HL-60 (cell line): ENCODE data around the gene LRGUK.

Source experiments
- DNase-seq, 2 experiments: peaks; one replicate each; pipeline ENCODE4 v3.0.0-alpha.2; 2010 to 2020; ENCODE audit warnings: low read depth in 1 of 2, low spot score in 1 of 2
- H3K27ac ChIP-seq: fragments of 250-450 bp; sonication (Bioruptor Pico); replicated peaks from 2 replicates; pipeline ENCODE4 v1.5.1; 2020; ENCODE audit warnings: mild to moderate bottlenecking, moderate library complexity
- H3K27me3 ChIP-seq: fragments of 250-450 bp; sonication (Bioruptor Pico); 2 replicates; pipeline ENCODE4 v1.5.1; 2021; ENCODE audit warnings: mild to moderate bottlenecking, moderate library complexity; ENCODE audit not compliant: insufficient read depth, poor library complexity, severe bottlenecking
- H3K4me3 ChIP-seq: replicated peaks from 2 replicates; pipeline ENCODE4 v1.5.1; 2011; ENCODE audit warnings: mild to moderate bottlenecking, control low read depth, low read length; ENCODE audit not compliant: insufficient read depth
- GABPA ChIP-seq: IDR thresholded peaks from 2 replicates; pipeline ENCODE4 v1.6.1; 2012; ENCODE audit warnings: low read depth
- POLR2AphosphoS5 ChIP-seq: IDR thresholded peaks from 2 replicates; pipeline ENCODE4 v1.6.1; 2012; ENCODE audit warnings: low read depth
- SPI1 ChIP-seq: IDR thresholded peaks from 2 replicates; pipeline ENCODE4 v1.6.1; 2012; ENCODE audit warnings: low read depth, mild to moderate bottlenecking, borderline replicate concordance
- TF ChIP-seq, protein P1 (sequence below): IDR thresholded peaks from 2 replicates; pipeline ENCODE4 v1.6.1; 2012; ENCODE audit warnings: low read depth; ENCODE audit not compliant: insufficient replicate concordance
- TF ChIP-seq, protein P2 (sequence below): IDR thresholded peaks from one replicate; pipeline ENCODE4 v1.5.1; 2011; ENCODE audit warnings: low read length, control low read depth, inconsistent platforms; ENCODE audit not compliant: insufficient read depth

Gene LRGUK

DNA sequence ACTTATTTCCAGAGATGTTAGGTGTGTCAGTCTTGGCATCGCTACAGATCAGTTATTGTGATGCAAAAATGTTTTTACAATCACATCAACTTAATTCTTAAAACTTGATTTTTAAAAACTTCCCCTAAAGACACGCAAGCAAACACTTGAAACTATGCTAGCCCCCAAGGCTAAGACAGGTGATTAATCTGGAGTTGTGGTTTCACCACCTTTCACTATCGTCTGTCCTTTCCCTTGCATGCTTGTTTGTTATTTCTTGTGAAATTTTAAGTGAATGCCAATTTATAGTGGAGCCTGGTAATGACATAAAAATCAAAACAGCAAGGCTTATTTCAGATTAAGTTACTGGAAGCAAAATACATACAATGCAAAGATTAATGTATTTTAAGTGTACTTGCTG, 119.2 kb downstream of the LRGUK start:
- H3K4me3 ChIP-seq, result no peak overlapping the region
- H3K27ac ChIP-seq, result no peak overlapping the region
- no peak for TF ChIP-seq POLR2AphosphoS5
- TF ChIP-seq, protein P1, sequence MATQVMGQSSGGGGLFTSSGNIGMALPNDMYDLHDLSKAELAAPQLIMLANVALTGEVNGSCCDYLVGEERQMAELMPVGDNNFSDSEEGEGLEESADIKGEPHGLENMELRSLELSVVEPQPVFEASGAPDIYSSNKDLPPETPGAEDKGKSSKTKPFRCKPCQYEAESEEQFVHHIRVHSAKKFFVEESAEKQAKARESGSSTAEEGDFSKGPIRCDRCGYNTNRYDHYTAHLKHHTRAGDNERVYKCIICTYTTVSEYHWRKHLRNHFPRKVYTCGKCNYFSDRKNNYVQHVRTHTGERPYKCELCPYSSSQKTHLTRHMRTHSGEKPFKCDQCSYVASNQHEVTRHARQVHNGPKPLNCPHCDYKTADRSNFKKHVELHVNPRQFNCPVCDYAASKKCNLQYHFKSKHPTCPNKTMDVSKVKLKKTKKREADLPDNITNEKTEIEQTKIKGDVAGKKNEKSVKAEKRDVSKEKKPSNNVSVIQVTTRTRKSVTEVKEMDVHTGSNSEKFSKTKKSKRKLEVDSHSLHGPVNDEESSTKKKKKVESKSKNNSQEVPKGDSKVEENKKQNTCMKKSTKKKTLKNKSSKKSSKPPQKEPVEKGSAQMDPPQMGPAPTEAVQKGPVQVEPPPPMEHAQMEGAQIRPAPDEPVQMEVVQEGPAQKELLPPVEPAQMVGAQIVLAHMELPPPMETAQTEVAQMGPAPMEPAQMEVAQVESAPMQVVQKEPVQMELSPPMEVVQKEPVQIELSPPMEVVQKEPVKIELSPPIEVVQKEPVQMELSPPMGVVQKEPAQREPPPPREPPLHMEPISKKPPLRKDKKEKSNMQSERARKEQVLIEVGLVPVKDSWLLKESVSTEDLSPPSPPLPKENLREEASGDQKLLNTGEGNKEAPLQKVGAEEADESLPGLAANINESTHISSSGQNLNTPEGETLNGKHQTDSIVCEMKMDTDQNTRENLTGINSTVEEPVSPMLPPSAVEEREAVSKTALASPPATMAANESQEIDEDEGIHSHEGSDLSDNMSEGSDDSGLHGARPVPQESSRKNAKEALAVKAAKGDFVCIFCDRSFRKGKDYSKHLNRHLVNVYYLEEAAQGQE, result no peak
- no peak for TF ChIP-seq GABPA
- DNase-seq, result no peak
- H3K27me3 ChIP-seq, result no peaks in the 10 kb centered on the region

DNA sequence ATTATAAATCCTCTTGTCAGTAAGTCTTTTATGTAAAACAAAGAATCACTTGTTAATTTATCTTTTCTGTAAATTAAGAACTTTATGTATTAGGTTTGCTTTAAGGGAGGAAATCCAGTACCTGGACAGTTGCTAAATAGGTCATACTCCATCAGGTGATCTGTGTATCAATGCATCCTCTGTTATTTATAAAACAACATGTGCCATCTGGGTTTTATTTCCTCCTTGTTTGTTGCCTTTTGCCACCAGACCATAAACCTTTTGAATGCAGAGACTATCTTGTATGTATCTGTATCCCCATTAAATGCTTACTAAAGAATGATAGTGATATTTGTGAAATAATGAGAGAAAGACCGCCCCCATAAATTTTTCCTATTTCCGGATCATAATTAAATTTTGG, 119.6 kb downstream of the LRGUK start:
- no peak overlapping the region for H3K27ac ChIP-seq
- TF ChIP-seq POLR2AphosphoS5 (no peak), GABPA (no peak), SPI1 (no peak)
- TF ChIP-seq, protein P1, result no peak
- H3K27me3 ChIP-seq, result no peaks in the 10 kb centered on the region
- DNase-seq, result no peak
- no peak overlapping the region for H3K4me3 ChIP-seq

DNA sequence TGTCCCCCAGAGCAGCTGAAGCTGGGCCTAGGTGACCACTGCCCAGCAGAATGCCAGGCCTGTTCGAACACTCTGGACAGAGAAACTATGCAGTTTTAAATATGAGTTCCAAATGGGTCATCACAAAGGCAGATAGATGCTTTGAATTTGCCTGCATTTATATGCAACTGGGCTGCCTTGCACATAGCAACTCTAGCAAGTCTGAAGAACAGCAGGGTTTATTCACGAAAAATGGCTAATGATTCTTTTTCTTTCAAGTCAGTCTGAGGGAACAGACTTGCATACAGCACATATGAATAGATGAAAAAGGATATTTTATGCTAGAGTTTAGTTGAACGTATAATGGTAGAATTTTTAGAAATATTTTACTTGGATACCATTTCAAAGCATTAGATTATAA, 121.1 kb downstream of the LRGUK start:
- Histone ChIP-seq H3K4me3 (no peak overlapping the region), H3K27me3 (no peaks in the 10 kb centered on the region), H3K27ac (no peak overlapping the region)
- TF ChIP-seq GABPA, result no peak
- TF ChIP-seq, protein P1, result no peak
- no peak for DNase-seq

DNA sequence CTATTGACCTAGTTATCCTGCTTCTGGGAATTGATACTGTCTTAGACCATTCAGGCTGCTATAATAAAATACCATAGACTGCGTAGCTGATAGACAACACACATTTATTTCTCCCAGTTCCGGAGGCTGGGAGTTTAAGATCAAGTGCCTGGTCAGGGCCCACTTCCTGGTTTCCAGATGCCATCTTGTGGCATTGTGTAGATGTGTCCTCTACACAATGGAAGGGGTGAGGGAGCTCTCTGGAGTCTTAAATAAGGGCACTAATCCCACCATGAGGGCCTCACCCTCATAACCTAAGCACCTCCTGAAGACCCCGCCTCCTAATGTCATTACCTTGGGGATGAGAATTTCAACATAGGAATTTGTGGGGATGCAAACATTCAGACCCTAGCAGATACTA, 127.2 kb downstream of the LRGUK start:
- Histone ChIP-seq H3K4me3 (no peak overlapping the region), H3K27ac (no peak overlapping the region), H3K27me3 (no peaks in the 10 kb centered on the region)
- no peak for TF ChIP-seq POLR2AphosphoS5
- TF ChIP-seq, protein P1, result no peak
- no peak for TF ChIP-seq GABPA
- no peak for TF ChIP-seq SPI1
- TF ChIP-seq, protein P2, sequence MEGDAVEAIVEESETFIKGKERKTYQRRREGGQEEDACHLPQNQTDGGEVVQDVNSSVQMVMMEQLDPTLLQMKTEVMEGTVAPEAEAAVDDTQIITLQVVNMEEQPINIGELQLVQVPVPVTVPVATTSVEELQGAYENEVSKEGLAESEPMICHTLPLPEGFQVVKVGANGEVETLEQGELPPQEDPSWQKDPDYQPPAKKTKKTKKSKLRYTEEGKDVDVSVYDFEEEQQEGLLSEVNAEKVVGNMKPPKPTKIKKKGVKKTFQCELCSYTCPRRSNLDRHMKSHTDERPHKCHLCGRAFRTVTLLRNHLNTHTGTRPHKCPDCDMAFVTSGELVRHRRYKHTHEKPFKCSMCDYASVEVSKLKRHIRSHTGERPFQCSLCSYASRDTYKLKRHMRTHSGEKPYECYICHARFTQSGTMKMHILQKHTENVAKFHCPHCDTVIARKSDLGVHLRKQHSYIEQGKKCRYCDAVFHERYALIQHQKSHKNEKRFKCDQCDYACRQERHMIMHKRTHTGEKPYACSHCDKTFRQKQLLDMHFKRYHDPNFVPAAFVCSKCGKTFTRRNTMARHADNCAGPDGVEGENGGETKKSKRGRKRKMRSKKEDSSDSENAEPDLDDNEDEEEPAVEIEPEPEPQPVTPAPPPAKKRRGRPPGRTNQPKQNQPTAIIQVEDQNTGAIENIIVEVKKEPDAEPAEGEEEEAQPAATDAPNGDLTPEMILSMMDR, result no peak
- no peak for DNase-seq
